Activated CD4-positive, alpha-beta T cell treated with anti-CD3 and anti-CD28 coated beads, Interleukin-2, amount 50 U/mL, for 16 hours (primary cell): ENCODE data around the gene LIN7B.

Source experiments
- DNase-seq: peaks from one replicate; pipeline ENCODE4 v3.0.0-alpha.2; 2020

The LIN7B gene

GRCh38 chr19:49148784-49149651, 34.8 kb downstream of the LIN7B start:
- DNase-seq: peak; percentile 81

DNA sequence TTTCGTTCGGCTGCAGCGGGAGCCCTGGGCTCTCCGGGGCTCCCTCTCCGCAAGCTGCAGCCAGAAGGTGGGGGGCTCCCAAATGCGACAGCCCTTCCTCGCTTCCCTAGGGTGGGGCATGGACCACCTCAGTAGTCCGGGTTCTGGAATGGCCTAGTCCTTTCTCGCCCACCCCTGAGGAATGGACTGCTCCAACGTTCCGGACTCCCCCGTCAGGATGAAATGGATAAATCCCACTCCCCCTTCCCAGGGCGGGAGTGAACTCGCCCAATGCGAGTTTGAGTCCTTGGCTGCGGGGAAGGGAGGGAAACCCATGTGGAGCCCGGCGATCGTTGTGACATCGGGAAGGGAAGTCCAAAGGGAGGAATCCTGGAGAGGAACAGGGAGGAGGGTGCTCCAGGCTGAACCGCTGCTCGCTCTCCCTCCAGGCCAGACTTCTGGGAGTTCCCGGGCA, 35.5 kb downstream of the LIN7B start:
- no peak for DNase-seq

DNA sequence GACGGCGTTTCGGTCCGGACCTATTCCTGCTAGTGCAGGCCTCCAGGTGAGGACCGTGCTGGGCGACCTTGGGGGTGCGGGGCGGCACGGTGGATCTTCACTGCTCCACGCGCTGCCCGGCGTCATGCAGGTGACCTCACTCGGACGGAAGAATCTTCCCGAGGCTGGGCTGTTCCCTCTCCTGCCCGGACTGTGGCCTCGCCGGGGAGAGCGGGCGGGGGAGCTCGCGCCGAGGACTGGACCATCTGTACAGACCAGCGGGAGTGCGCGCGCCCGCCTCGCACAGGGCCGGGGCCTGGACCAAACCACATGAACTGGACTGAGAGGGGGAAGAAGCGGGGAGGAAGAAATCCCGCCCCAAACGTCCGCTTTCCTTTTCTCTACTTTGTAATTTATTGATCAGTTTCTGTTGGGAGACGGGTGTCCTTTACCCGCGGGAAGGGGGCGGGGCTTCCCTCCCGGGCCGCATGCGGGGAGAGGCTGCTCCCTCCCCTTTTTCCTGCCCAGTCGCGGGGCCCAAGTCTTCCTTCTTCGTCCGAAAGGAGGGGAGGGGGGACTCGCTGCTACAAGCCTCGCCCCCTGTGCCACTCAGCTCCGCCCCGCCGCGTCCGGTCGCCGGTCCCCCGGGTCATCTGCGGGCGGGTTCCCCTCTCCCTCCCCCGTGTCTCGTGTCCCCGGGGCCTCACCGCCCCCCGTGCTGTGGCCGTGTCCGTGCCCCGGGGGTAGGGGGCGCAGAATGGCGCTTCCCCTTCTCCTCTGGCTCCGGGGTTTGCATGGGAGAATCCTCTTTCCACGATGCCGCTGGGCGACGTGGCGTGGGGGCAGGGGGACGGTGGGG, 36.2 kb downstream of the LIN7B start:
- DNase-seq: peak; percentile 31

DNA sequence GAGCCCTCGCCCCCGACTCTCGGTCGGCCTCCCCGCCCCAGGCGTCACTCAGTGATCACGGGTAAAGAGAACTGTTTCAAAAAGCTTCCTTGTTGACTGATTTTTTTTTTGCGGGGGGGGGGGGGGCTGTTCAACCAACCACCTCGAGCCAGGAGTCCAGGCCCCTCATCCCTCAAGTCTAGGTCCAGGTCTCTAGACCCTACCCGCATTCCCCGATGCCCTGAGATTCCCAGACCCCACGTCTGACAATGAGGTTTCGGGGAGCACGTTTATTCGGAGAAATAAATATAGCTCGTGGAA, 36.7 kb downstream of the LIN7B start:
- DNase-seq: no peak

DNA sequence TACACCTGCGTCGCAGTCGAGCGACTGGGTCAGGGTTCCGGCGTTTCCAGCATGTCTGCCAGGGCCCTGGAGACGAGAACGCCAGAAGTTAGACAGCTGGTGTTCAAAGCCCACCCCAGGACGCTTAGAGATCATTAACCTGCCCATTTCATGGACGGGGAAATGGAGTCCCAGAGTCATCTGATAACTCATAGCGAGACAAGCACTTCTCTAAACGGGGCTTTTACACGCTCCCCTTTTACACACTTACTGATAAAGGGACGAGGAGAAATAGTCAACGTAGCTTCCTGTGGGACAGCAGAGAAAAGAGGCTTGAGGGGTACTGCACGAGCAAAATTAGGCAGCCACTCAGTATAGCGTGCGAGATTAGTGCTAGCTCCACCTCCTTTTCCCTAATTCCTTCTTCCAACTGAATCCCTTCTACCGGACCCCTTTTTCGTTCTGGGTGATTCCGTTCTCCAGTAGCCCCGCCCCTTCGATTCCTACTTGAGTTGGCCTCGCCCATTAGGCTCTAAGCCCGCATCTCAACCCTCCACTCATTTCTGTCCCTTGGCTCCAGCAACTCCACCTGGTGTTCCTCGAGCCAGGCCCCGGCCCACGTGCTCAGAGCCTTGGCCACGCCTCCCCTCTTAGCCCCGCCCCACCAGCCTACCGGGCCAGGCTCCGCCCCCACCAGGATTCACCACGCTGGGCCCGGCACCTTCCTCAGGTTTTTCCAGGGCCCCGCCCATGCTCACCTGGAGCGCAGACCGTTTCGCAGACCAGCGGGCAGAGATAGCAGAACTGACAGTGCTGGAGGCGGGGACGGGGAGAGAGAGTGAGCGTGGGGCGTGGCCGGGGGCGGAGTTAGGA, 37.3 kb downstream of the LIN7B start:
- DNase-seq: peak; percentile 16

GRCh38 chr19:49152119-49152550, 38.0 kb downstream of the LIN7B start:
- no peak for DNase-seq

GRCh38 chr19:49153167-49153809, 39.1 kb downstream of the LIN7B start:
- DNase-seq: no peak

GRCh38 chr19:49154279-49154678, 40.1 kb downstream of the LIN7B start:
- DNase-seq: no peak

DNA sequence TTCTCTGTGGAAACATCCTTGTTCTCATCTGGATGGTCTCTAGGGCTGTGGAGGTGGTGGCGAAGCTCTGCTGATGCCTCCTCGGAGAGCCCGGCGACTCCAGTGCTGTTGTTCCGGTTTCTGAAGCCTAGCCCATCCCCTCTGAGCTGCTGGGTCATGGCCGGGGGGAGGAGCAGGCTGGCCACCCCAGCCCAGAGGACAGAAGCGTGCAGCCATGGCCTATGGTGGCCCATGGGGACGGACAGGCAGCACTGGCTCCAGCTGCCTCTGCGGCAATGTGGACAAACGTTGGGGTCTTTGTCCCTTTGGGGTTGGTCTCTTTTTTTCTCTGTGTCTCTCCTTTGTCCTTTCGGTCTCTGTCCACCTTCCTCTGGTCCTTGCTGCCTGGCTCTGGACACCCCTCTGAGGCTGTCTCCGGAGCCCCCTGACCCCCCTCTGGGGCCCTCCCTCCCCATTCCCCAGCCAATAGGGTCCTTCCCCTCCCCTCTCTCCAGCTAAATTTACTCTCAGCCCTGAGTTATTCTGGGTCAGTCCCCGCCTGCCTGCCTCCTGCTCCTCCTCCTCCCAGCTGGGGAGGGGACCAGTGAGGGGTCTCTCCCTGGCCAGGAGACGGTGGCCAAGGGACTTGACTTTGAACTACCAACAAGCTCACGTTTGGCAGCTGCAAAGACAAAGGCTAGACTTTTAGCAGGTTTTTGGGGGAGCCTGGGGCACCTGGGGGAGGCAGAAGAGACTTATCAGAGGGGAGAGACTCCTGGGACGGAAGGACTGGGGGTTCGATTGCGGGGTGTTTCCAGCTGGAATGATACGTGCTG, 41.0 kb downstream of the LIN7B start, which contains the start of gene HRC:
TSS of gene HRC (minus strand) at position 392 of the 815 bp plus-strand sequence. CDS start at position 233, 159 bp downstream.
- no peak for DNase-seq

GRCh38 chr19:49155820-49156346, 41.7 kb downstream of the LIN7B start:
- DNase-seq: no peak

DNA sequence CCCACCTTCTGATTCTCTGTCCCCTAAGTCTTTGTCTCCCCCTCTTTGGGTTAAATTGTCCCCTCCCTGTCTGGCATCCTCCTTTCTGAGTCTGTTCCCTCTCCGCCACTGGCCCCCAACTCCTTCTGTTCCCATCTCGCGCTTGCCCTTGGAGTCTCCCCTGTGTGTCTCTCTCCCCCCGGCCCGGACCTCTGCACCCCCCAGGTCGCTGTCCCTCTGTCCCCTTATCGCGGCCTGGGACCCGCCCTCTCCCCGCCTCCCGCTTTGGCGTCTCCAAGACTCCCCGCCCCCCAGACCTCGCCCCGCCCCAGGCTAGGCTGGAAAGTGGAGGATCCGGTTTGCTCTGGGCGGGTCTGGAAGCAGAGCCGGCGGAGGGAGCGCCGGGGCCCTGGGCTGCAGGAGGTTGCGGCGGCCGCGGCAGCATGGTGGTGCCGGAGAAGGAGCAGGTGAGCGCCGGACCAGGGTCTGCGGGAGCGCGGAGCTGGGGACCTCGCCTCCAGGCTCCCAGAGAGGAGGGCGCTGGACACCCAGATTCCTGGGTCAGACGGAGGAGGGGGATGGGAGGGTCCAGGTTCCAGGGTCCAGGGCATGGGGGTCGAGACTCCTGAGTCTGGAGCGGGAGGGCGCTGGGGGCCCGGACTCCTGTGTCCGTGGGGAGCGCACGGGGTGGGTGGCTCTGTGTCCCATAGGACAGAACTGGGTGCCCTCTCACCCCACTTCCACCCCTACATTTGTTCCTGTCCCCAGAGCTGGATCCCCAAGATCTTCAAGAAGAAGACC, 43.5 kb downstream of the LIN7B start, which contains the start of gene TRPM4:
TSS of gene TRPM4 (plus strand) at position 348 of the 780 bp plus-strand sequence. CDS start at position 423, 75 bp downstream.
- DNase-seq: peak; percentile 41

GRCh38 chr19:49160450-49161189, 46.5 kb downstream of the LIN7B start:
- no peak for DNase-seq

DNA sequence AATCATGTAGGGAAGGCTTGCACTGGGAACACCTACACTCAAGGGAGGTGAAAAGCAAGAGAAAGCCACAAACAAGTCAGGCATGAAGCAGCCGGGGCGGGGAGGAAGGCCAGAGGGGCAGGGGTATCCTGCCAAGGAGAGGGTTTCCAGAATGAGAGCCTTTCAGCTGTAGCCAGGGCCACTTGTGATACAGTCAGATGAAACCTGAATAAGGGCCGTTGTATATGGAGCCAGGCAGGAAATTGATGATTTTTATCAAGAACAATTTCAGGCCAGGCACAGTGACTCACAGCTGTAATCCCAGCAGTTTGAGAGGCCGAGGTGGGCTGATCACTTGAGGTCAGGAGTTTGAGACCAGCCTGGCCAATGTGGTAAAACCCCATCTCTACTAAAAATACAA, 47.8 kb downstream of the LIN7B start:
- no peak for DNase-seq

DNA sequence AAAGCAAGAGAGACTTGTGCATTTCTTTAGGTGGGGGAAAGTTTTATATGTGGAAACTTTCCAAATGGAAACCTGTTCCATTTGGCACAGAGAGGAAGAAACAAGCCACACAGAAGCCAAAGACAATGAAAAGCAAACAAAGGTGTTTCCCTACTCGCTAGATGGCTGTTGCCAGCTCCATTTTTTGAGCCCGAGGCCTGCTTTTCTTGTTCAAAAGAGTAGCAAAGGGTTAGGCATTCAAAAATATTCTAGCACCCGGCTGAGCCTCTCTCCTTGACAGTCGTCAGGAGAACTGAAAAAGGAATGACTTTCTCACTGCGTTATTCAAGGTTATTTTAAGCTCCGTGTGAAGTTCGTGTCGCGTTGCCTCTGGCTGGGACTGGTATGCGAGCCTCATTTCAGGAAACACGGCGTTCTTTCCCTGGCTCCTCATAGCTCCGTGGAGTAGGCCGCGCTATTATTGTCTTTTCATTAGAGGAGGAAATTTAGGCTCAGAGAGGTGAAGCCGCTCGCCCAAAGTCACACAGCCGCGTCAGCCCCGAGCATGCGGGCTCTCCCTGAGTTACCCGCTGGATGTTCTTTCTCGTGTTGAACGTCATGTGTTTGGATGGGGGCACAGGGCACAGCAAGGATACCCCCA, 51.1 kb downstream of the LIN7B start:
- no peak for DNase-seq

- no peak for DNase-seq
Measured at GRCh38 chr19:49165865-49166301, 51.7 kb downstream of the LIN7B start.

- DNase-seq: no peak
Measured at GRCh38 chr19:49167857-49168409, 53.8 kb downstream of the LIN7B start.
